Mammary epithelial cell (primary cell): Measurements from ENCODE around the gene CHGA.

Source experiments
- CTCF ChIP-seq, 2 donors: IDR thresholded peaks in 1 of 2; conservative IDR thresholded peaks in 1 of 2; 2 replicates each; pipeline ENCODE4 v1.5.1; 2011 to 2012; ENCODE audit warnings: inconsistent platforms in 2 of 2, low read length in 2 of 2, mild to moderate bottlenecking in 2 of 2, control low read depth in 1 of 2, low read depth in 1 of 2; ENCODE audit not compliant: insufficient read depth in 1 of 2; ENCODE audit errors: extremely low read depth in 1 of 2
- EZH2 ChIP-seq: IDR thresholded peaks from 2 replicates; pipeline ENCODE4 v1.6.1; 2012; ENCODE audit warnings: low read length, inconsistent platforms, borderline replicate concordance

DNA sequence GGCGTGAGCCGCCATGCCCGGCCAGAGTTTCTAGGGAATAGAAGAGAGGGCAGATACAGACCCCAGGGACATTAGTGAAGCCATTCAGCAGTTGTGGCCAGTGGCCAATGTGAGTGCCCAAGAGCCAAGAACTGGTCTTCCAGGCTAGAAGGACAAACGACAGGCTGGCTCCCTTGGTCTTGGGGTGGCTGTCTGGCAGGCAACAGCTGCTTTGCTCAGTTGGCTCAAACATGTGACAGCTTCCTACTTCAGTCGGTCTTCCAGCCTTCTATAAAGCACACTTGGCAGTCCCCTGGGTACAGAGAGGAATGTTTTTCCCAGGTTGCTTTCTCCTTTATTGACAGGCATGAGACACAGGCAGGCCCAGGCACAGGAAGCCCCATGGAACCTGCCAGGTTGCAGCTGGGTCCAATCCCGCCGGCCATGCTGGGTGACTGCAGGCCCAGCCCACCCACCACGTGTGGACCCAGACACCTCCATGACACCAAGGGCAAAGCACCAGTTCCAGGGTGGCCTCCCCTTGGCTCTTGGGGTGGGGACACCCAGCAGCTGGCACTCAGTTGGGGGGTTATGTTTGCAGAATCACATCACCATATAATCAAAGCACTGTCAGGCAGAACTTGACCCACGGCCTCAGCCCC lies 15.4 kb downstream of the CHGA start:
- TF ChIP-seq EZH2, result no peak
- TF ChIP-seq CTCF (conservative IDR thresholded peaks at IDR 0.05 in 1 of 2, IDR thresholded peaks at IDR 0.05 in 1 of 2; ENCODE audit: extremely low read depth in 1 of 2, insufficient read depth in 1 of 2, low read depth in 1 of 2, low read length in 2 of 2), result no peak
